M059J (cell line): Measurements from ENCODE around the gene DAPK1. TPM values are rescaled to one million over a fixed set of nuclear protein-coding genes. Genes with fewer than 3 reads are reported as not detected.
"Not testable (repeated sequence)": the region's sequence is repeated elsewhere in the genome, so short reads cannot be mapped to it uniquely, and the experiment has no call there.

Source experiments
- DNase-seq: peaks from one replicate; pipeline ENCODE4 v3.0.0-alpha.2; 2012; ENCODE audit warnings: low read depth
- total RNA-seq: library from RNA; depleted of rRNA; stranded (reverse); fragments of >200 nt; shearing (Covaris generic); gene quantifications from 2 replicates; pipeline ENCODE4 v1.2.3, GENCODE V29; 2014

The DAPK1 gene
- total RNA-seq, 1 experiment from 2014 or later = 40.0 TPM

- peak; percentile 71 for DNase-seq
Observed at GRCh38 chr9:87498046-87498810, 561 bp downstream of the DAPK1 start.

- no peak for DNase-seq
Observed at GRCh38 chr9:87498811-87499360, 1.2 kb downstream of the DAPK1 start.

- no peak for DNase-seq
Observed at GRCh38 chr9:87499424-87500017, 1.9 kb downstream of the DAPK1 start.

GRCh38 chr9:87500491-87501270, 3.0 kb downstream of the DAPK1 start:
- DNase-seq = no peak

- not testable (repeated sequence) for DNase-seq
Observed at GRCh38 chr9:87501271-87501656, 3.6 kb downstream of the DAPK1 start.

GRCh38 chr9:87501806-87502205, 4.1 kb downstream of the DAPK1 start:
- no peak for DNase-seq

- DNase-seq = peak; percentile 24
Observed at GRCh38 chr9:87502391-87503221, 4.9 kb downstream of the DAPK1 start.

- no peak for DNase-seq
Observed at GRCh38 chr9:87503430-87503829, 5.8 kb downstream of the DAPK1 start.

GRCh38 chr9:87503927-87504326, 6.3 kb downstream of the DAPK1 start:
- DNase-seq = no peak

- peak; percentile 46 for DNase-seq
Observed at GRCh38 chr9:87504938-87505337, 7.3 kb downstream of the DAPK1 start.

GRCh38 chr9:87505869-87506678, 8.4 kb downstream of the DAPK1 start:
- no peak for DNase-seq

- DNase-seq = no peak
Observed at GRCh38 chr9:87507576-87507975, 9.9 kb downstream of the DAPK1 start.

GRCh38 chr9:87510252-87510683, 12.6 kb downstream of the DAPK1 start:
- DNase-seq = no peak

- DNase-seq = no peak
Observed at GRCh38 chr9:87512311-87512710, 14.6 kb downstream of the DAPK1 start.

- no peak for DNase-seq
Observed at GRCh38 chr9:87513161-87513560, 15.5 kb downstream of the DAPK1 start.

GRCh38 chr9:87513880-87514535, 16.3 kb downstream of the DAPK1 start:
- DNase-seq = no peak

GRCh38 chr9:87515006-87515405, 17.3 kb downstream of the DAPK1 start:
- no peak for DNase-seq

GRCh38 chr9:87515588-87516221, 18.0 kb downstream of the DAPK1 start:
- DNase-seq = no peak

- DNase-seq = peak; percentile 93
Observed at GRCh38 chr9:87516222-87516925, 18.7 kb downstream of the DAPK1 start.
